IMR-90 (cell line): ENCODE results near the gene AKAP6. TPM values are rescaled to one million over a fixed set of nuclear protein-coding genes. Genes with fewer than 3 reads are reported as not detected.

Source experiments
- ATAC-seq: fragments of 200-7000 bp; cut with Tn5 transposase; 2 replicates; pipeline ENCODE4 v1.9.1; 2020; ENCODE audit warnings: low read depth, mild to moderate bottlenecking, moderate library complexity
- BruUV-seq: library from RNA; stranded (reverse); fragments of 400-500 nt; replicated peaks from 2 replicates; lab custom pipeline; 2021; lab: Mats Ljungman, UMichigan
- CTCF ChIA-PET: fragments of 300-600 bp; formaldehyde crosslinking; extraction: SDS; loops from one replicate; lab custom pipeline; 2021; ENCODE audit warnings: antibody characterized with exemption; lab: Yijun Ruan, JAX
- POLR2A ChIA-PET: fragments of 300-600 bp; sonication (Branson Sonifier 250); formaldehyde crosslinking; loops from one replicate; lab custom pipeline; 2022; ENCODE audit warnings: antibody characterized with exemption; ENCODE audit not compliant: unreplicated experiment; lab: Charles Lee
- DNase-seq: peaks from one replicate; pipeline ENCODE4 v3.0.0; 2013
- H2AFZ ChIP-seq: replicated peaks from 2 replicates; pipeline ENCODE3; 2013; ENCODE audit warnings: low read length, mild to moderate bottlenecking; ENCODE audit not compliant: poor library complexity
- H2AK5ac ChIP-seq: 2 replicates; pipeline ENCODE4 v1.6.1; 2013; ENCODE audit warnings: low read depth, low read length, inconsistent platforms
- H2AK9ac ChIP-seq: replicated peaks from 2 replicates; pipeline ENCODE3; 2013; ENCODE audit warnings: mild to moderate bottlenecking, low read depth, low read length, moderate library complexity; ENCODE audit not compliant: poor library complexity
- H2BK120ac ChIP-seq: 2 replicates; pipeline ENCODE4 v1.6.1; 2013; ENCODE audit warnings: low read depth, low read length, inconsistent platforms
- H2BK15ac ChIP-seq: 3 replicates; pipeline ENCODE4 v1.6.1; 2013; ENCODE audit warnings: low read depth, low read length, inconsistent platforms
- H2BK20ac ChIP-seq: 2 replicates; pipeline ENCODE4 v1.6.1; 2013; ENCODE audit warnings: low read depth, mild to moderate bottlenecking, inconsistent platforms, low read length, moderate library complexity
- H2BK5ac ChIP-seq: 2 replicates; pipeline ENCODE4 v1.6.1; 2013; ENCODE audit warnings: mild to moderate bottlenecking, low read depth, low read length, inconsistent platforms; ENCODE audit not compliant: poor library complexity, severe bottlenecking
- H3K14ac ChIP-seq: replicated peaks from 2 replicates; pipeline ENCODE4 v1.6.1; 2013; ENCODE audit warnings: low read depth, low read length, inconsistent platforms
- H3K18ac ChIP-seq: 2 replicates; pipeline ENCODE4 v1.6.1; 2013; ENCODE audit warnings: low read depth, low read length, control low read depth
- H3K23ac ChIP-seq: 2 replicates; pipeline ENCODE4 v1.6.1; 2013; ENCODE audit warnings: low read depth, low read length, inconsistent platforms
- H3K27ac ChIP-seq: 2 replicates; pipeline ENCODE4 v1.5.1; 2013; ENCODE audit warnings: mild to moderate bottlenecking, control low read depth, low read length; ENCODE audit not compliant: insufficient read depth
- H3K27me3 ChIP-seq: 2 replicates; pipeline ENCODE4 v1.6.1; 2013; ENCODE audit warnings: low read length; ENCODE audit not compliant: control insufficient read depth, insufficient read depth
- H3K36me3 ChIP-seq: 2 replicates; pipeline ENCODE4 v1.6.1; 2013; ENCODE audit warnings: low read length, mixed read lengths; ENCODE audit not compliant: control insufficient read depth, insufficient read depth
- H3K4ac ChIP-seq: 2 replicates; pipeline ENCODE4 v1.6.1; 2013; ENCODE audit warnings: low read depth, low read length, inconsistent platforms
- H3K4me1 ChIP-seq: 2 replicates; pipeline ENCODE4 v1.6.1; 2013; ENCODE audit warnings: low read length, mixed read lengths; ENCODE audit not compliant: control insufficient read depth, insufficient read depth
- H3K4me2 ChIP-seq: 2 replicates; pipeline ENCODE4 v1.6.1; 2013; ENCODE audit warnings: low read depth, mild to moderate bottlenecking, control low read depth, low read length, moderate library complexity
- H3K4me3 ChIP-seq: 2 replicates; pipeline ENCODE4 v1.5.1; 2013; ENCODE audit warnings: low read depth, mild to moderate bottlenecking, control low read depth, low read length, moderate library complexity; ENCODE audit not compliant: insufficient read depth
- H3K56ac ChIP-seq: 2 replicates; pipeline ENCODE4 v1.6.1; 2013; ENCODE audit warnings: low read length, inconsistent platforms; ENCODE audit not compliant: insufficient read depth; ENCODE audit errors: extremely low read depth
- H3K79me1 ChIP-seq, 2 experiments: 2 replicates each; pipeline ENCODE4 v1.6.1; 2013; ENCODE audit warnings: low read length in 2 of 2, inconsistent platforms in 1 of 2, low read depth in 1 of 2
- H3K9ac ChIP-seq: 2 replicates; pipeline ENCODE4 v1.6.1; 2013; ENCODE audit warnings: low read depth, low read length, control low read depth
- H3K9me1 ChIP-seq: 2 replicates; pipeline ENCODE4 v1.6.1; 2013; ENCODE audit warnings: low read length, inconsistent platforms; ENCODE audit not compliant: insufficient read depth
- H3K9me3 ChIP-seq: 2 replicates; pipeline ENCODE4 v1.6.1; 2013; ENCODE audit warnings: low read length; ENCODE audit not compliant: control insufficient read depth, insufficient read depth
- H4K20me1 ChIP-seq: 2 replicates; pipeline ENCODE4 v1.6.1; 2013; ENCODE audit warnings: low read length, inconsistent platforms; ENCODE audit not compliant: insufficient read depth
- H4K5ac ChIP-seq: 2 replicates; pipeline ENCODE4 v1.6.1; 2013; ENCODE audit warnings: mild to moderate bottlenecking, low read depth, low read length, control low read depth
- H4K8ac ChIP-seq, 2 experiments: 2 replicates each; pipeline ENCODE4 v1.6.1; 2013; ENCODE audit warnings: low read depth in 2 of 2, low read length in 2 of 2, control low read depth in 1 of 2, inconsistent platforms in 1 of 2
- H4K91ac ChIP-seq: 2 replicates; pipeline ENCODE4 v1.6.1; 2013; ENCODE audit warnings: low read depth, low read length, inconsistent platforms; ENCODE audit not compliant: insufficient read depth
- CHD1 ChIP-seq: IDR thresholded peaks from 2 replicates; pipeline ENCODE4 v1.6.1; 2012; ENCODE audit warnings: low read depth, low read length, improper control_type of control experiment
- ELK1 ChIP-seq: fragments of 150-350 bp; IDR thresholded peaks from 2 replicates; pipeline ENCODE4 v1.6.1; 2016; ENCODE audit warnings: low read depth, mild to moderate bottlenecking, low read length, moderate library complexity, borderline replicate concordance
- dilution Hi-C: fragments of 300-500 bp; cut with HindIII; formaldehyde crosslinking; loops from one replicate; pipeline ENCODE4 v1.14.3; 2018; ENCODE audit warnings: low sequenced_read_pairs; ENCODE audit not compliant: unreplicated experiment
- in situ Hi-C: fragments of 300-500 bp; cut with MboI; formaldehyde crosslinking; loops from 3 replicates; pipeline ENCODE4 v1.14.3; 2019; ENCODE audit warnings: low sequenced_read_pairs, inconsistent platforms, mixed read lengths
- intact Hi-C: fragments of 100-400 bp; cut with micrococcal nuclease; formaldehyde crosslinking; loops from 2 replicates; pipeline ENCODE4 v1.10.0; 2022
- polyA plus RNA-seq, 3 experiments: library from polyadenylated mRNA; depleted of rRNA; stranded (reverse); fragments of >200 nt; gene quantifications; 2 replicates each; pipeline ENCODE4 v1.2.3, GENCODE V29; 2012; ENCODE audit warnings: low replicate concordance in 1 of 3
- total RNA-seq: library from RNA; depleted of rRNA; stranded (reverse); fragments of >200 nt; gene quantifications from 2 replicates; pipeline ENCODE4 v1.2.3, GENCODE V29; 2012

Gene AKAP6
- total and polyA plus RNA-seq, 2 of the 4 experiments (the other 2 are of a cell fraction): 0.22 to 1.6 TPM

DNA sequence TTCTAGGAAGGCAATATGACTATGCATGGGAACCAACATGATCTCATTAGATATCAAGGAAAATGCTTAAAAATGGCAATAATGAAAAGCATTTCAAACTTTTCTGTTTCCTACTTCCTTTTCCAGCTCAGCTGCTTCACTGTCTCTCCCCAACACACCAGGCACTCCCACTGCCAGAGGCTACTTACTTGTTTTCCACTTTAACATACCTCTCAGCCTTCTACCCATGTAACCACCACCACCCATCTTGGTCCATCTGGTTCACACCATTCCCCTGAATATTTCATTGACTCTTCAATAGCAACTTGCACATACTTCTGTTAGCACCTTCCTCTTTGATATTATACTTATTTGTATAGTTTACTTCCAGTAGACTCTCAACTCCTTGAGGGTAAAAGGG, 441.3 kb downstream of the AKAP6 start:
- TF ChIP-seq CHD1 (no peak), ELK1 (no peak)
- Histone ChIP-seq H2AFZ (no peak overlapping the region), H4K20me1 (no peaks in the 10 kb centered on the region), H3K79me1 (no peaks in the 10 kb centered on the region), H2BK15ac (no peak overlapping the region), H3K56ac (no peak overlapping the region), H3K9me1 (no peaks in the 10 kb centered on the region), H4K91ac (no peak overlapping the region), H3K36me3 (no peaks in the 10 kb centered on the region), H2AK9ac (no peak overlapping the region), H3K27me3 (no peaks in the 10 kb centered on the region), H2BK120ac (no peak overlapping the region), H3K14ac (no peak overlapping the region), H4K8ac (no peak overlapping the region), H3K4me2 (no peak overlapping the region), H3K18ac (no peak overlapping the region), H2BK5ac (no peak overlapping the region), H3K23ac (no peak overlapping the region), H3K4ac (no peak overlapping the region), H3K9me3 (no peaks in the 10 kb centered on the region), H2AK5ac (no peak overlapping the region), H3K27ac (no peak overlapping the region), H4K5ac (no peak overlapping the region), H3K4me1 (no peaks in the 10 kb centered on the region), H2BK20ac (no peak overlapping the region), H3K4me3 (no peak overlapping the region), H3K9ac (no peak overlapping the region)
- ATAC-seq (no peak), DNase-seq (no peak)
- intact Hi-C loops: no loop called here
- in situ Hi-C loops: no loop called here
- dilution Hi-C loops: no loop called here
- CTCF ChIA-PET: no interaction called here
- BruUV-seq: no TSS peak
- POLR2A ChIA-PET: no interaction called here
